ENCODE measurements around the gene CAPNS1. TPM values are rescaled to one million over a fixed set of nuclear protein-coding genes. Genes with fewer than 3 reads are reported as not detected.

The CAPNS1 gene
- total RNA-seq, 2 donors from 2014 or later, result 53.7 to 56.0 TPM

DNA sequence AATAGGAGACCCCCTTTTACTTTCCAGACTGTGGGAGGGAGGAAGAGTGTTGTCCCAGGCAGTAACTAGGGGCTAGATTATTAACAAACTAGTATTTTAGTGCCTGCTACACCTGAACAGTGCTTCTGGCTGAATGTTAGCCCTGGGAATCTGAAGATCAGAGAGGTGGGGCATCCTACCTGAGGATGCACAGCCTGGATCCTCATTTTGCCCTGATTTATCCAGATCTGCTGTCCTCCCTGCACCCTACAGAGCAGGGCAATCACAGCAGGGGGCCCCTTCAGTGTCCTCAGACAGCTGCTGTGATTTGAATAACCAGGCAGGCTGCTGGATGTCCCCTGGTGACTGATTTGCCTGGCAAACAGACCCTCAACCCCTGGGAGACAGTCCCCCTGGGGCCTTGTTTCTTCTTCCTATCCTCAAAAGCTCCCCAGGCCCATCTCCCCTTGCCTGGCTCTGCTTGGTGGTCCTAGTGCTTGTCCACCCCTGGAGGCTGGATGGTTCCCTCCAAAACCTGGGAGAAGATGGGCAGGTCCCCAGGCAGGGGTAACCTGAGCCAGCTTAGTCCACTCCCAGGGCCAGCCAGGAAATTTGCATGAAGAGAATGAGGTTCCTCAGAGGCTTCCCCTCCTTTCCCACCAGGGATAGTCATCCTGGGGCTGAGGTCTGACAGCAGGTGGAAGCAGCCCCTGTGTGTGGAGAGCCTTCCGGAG is 29.2 kb upstream of the CAPNS1 start, which contains the start of gene OVOL3:
OVOL3 (plus strand) TSS at position 657 of the 713 bp plus-strand sequence. CDS start 60 bp downstream, outside the sequence.
- H3K4me1 ChIP-seq, result peaks cover 11% of the 10 kb centered on the region
- H3K36me3 ChIP-seq (replicated peaks in 1 of 2; ENCODE audit: insufficient read depth in 1 of 2, low read depth in 2 of 2), result no peaks in the 10 kb centered on the region
- H3K27ac ChIP-seq, result no peak within 1 kb of the TSS
- intact Hi-C loops (cut with DNase I), result no loop called here
- H3K27me3 ChIP-seq, result no peaks in the 10 kb centered on the region
- 89% methylated on average over 1 of the region's 1 CpG; no CpG with 5 or more reads in 1 of the 2 donors for WGBS, 2 donors
- ATAC-seq, result no peak
- H3K9me3 ChIP-seq, result no peaks in the 10 kb centered on the region
- TF ChIP-seq POLR2A (IDR thresholded peaks at IDR 0.05), result no peak
- no peak for TF ChIP-seq CTCF (IDR thresholded peaks at IDR 0.05)
- H3K4me3 ChIP-seq, result no peak within 1 kb of the TSS
- DNase-seq, result no peak

GRCh38 chr19:36111200-36111539 is 28.7 kb upstream of the CAPNS1 start:
- Histone ChIP-seq H3K9me3 (no peaks in the 10 kb centered on the region), H3K27ac (no peak overlapping the region), H3K36me3 (replicated peaks in 1 of 2; ENCODE audit: insufficient read depth in 1 of 2, low read depth in 2 of 2) (no peaks in the 10 kb centered on the region), H3K4me3 (no peak overlapping the region), H3K4me1 (peaks cover 16% of the 10 kb centered on the region), H3K27me3 (no peaks in the 10 kb centered on the region)
- 90 to 92% methylated on average over 4 to 12 of the region's 13 CpGs for WGBS, 2 donors
- TF ChIP-seq POLR2A (IDR thresholded peaks at IDR 0.05) (no peak), CTCF (IDR thresholded peaks at IDR 0.05) (no peak)
- ATAC-seq (no peak), DNase-seq (no peak)
- intact Hi-C loops (cut with DNase I), result no loop called here

GRCh38 chr19:36112678-36113077 is 27.2 kb upstream of the CAPNS1 start:
- intact Hi-C loops (cut with DNase I), result no loop called here
- peaks cover 20% of the 10 kb centered on the region for H3K4me1 ChIP-seq
- no peak overlapping the region for H3K4me3 ChIP-seq
- H3K27ac ChIP-seq, result no peak overlapping the region
- 93 to 96% methylated on average over 7 to 10 of the region's 10 CpGs for WGBS, 2 donors
- DNase-seq, result no peak
- ATAC-seq, result no peak
- no peaks in the 10 kb centered on the region for H3K36me3 ChIP-seq (replicated peaks in 1 of 2; ENCODE audit: insufficient read depth in 1 of 2, low read depth in 2 of 2)
- no peaks in the 10 kb centered on the region for H3K27me3 ChIP-seq
- TF ChIP-seq POLR2A (IDR thresholded peaks at IDR 0.05), result no peak
- TF ChIP-seq CTCF (IDR thresholded peaks at IDR 0.05), result no peak
- H3K9me3 ChIP-seq, result no peaks in the 10 kb centered on the region

DNA sequence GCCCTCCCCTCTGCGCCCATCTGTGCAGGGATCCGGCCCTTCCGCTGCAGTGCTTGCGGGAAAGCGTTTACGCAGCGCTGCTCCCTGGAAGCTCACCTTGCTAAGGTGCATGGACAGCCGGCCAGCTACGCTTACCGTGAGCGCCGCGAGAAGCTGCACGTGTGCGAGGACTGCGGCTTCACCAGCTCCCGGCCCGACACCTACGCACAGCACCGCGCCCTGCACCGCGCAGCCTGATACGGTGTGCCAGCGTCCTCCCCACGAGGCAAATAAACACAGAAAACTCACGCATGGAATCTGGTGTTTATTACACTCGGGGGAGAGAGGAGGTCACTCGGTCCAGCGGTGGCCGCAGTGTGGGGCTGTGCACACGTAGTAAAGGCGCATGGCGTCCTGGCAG is 26.4 kb upstream of the CAPNS1 start:
- no peak overlapping the region for H3K27ac ChIP-seq
- intact Hi-C loops (cut with DNase I), result no loop called here
- TF ChIP-seq POLR2A (IDR thresholded peaks at IDR 0.05) (no peak), CTCF (IDR thresholded peaks at IDR 0.05) (no peak)
- no peak overlapping the region for H3K4me3 ChIP-seq
- ATAC-seq (no peak), DNase-seq (no peak)
- no peaks in the 10 kb centered on the region for H3K36me3 ChIP-seq (replicated peaks in 1 of 2; ENCODE audit: insufficient read depth in 1 of 2, low read depth in 2 of 2)
- H3K27me3 ChIP-seq, result no peaks in the 10 kb centered on the region
- H3K9me3 ChIP-seq, result no peaks in the 10 kb centered on the region
- H3K4me1 ChIP-seq, result peaks cover 20% of the 10 kb centered on the region
- 81 to 83% methylated on average over 33 to 34 of the region's 34 CpGs for WGBS, 2 donors
